MM.1S (cell line): ENCODE data around the gene COL5A1.
"Not testable (repeated sequence)": the region's sequence is repeated elsewhere in the genome, so short reads cannot be mapped to it uniquely, and the experiment has no call there.

Experiments used
- DNase-seq: peaks from one replicate; pipeline ENCODE4 v3.0.0-alpha.2; 2015
- H2AFZ ChIP-seq: fragments of 300-600 bp; sonication (generic); 2 replicates; pipeline ENCODE4 v1.6.0; 2016; ENCODE audit warnings: antibody characterized with exemption, low read length
- H3F3A ChIP-seq: fragments of 300-600 bp; sonication (generic); 2 replicates; pipeline ENCODE4 v1.6.1; 2016; ENCODE audit warnings: mild to moderate bottlenecking, antibody characterized with exemption, low read length, moderate library complexity, mixed read lengths; ENCODE audit not compliant: insufficient read depth
- H3K27ac ChIP-seq: fragments of 300-600 bp; sonication (generic); 2 replicates; pipeline ENCODE4 v1.5.1; 2016; ENCODE audit warnings: mild to moderate bottlenecking, low read length
- H3K27me3 ChIP-seq: fragments of 300-600 bp; sonication (generic); replicated peaks from 2 replicates; pipeline ENCODE4 v1.6.0; 2016; ENCODE audit warnings: low read length; ENCODE audit not compliant: insufficient read depth
- H3K36me3 ChIP-seq: fragments of 300-600 bp; sonication (generic); replicated peaks from 2 replicates; pipeline ENCODE4 v1.6.1; 2016; ENCODE audit warnings: mild to moderate bottlenecking, low read length, mixed read lengths; ENCODE audit not compliant: insufficient read depth
- H3K4me1 ChIP-seq: fragments of 300-600 bp; sonication (generic); 2 replicates; pipeline ENCODE4 v1.6.1; 2016; ENCODE audit warnings: low read length, mixed read lengths
- H3K4me2 ChIP-seq: fragments of 300-600 bp; sonication (generic); 2 replicates; pipeline ENCODE4 v1.6.0; 2016; ENCODE audit warnings: low read depth, low read length
- H3K4me3 ChIP-seq: fragments of 300-600 bp; sonication (generic); 2 replicates; pipeline ENCODE4 v1.5.1; 2016; ENCODE audit warnings: low read length, mixed read lengths
- H3K79me2 ChIP-seq: fragments of 300-600 bp; sonication (generic); 2 replicates; pipeline ENCODE4 v1.6.1; 2016; ENCODE audit warnings: mixed run types, low read length, mixed read lengths
- H3K9ac ChIP-seq: fragments of 300-600 bp; sonication (generic); 2 replicates; pipeline ENCODE4 v1.6.1; 2016; ENCODE audit warnings: low read length, mixed read lengths
- H3K9me2 ChIP-seq: fragments of 300-600 bp; sonication (generic); replicated peaks from 2 replicates; pipeline ENCODE4 v1.6.1; 2016; ENCODE audit warnings: mild to moderate bottlenecking, low read length, mixed read lengths; ENCODE audit not compliant: insufficient read depth
- H3K9me3 ChIP-seq: fragments of 300-600 bp; sonication (generic); replicated peaks from 2 replicates; pipeline ENCODE4 v1.6.1; 2016; ENCODE audit warnings: mild to moderate bottlenecking, low read length, mixed read lengths; ENCODE audit not compliant: insufficient read depth
- H4K20me1 ChIP-seq: fragments of 300-600 bp; sonication (generic); 2 replicates; pipeline ENCODE4 v1.6.1; 2016; ENCODE audit warnings: mild to moderate bottlenecking, low read length, moderate library complexity, mixed read lengths; ENCODE audit not compliant: insufficient read depth
- EZH2 ChIP-seq: fragments of 300-600 bp; sonication (generic); optimal IDR thresholded peaks from 2 replicates; pipeline ENCODE3; 2017; ENCODE audit warnings: low read depth, mild to moderate bottlenecking, antibody characterized with exemption, low read length, mixed read lengths
- EZH2phosphoT487 ChIP-seq: fragments of 300-600 bp; sonication (generic); IDR thresholded peaks from 2 replicates; pipeline ENCODE4 v1.6.1; 2018; ENCODE audit warnings: antibody characterized with exemption, low read length
- TF ChIP-seq, protein P1 (sequence below): fragments of 300-600 bp; sonication (generic); IDR thresholded peaks from 2 replicates; pipeline ENCODE4 v1.5.1; 2016; ENCODE audit warnings: antibody characterized with exemption, low read length, mixed read lengths

The COL5A1 gene

GRCh38 chr9:134701581-134702259, 60.1 kb downstream of the COL5A1 start:
- no peak for DNase-seq
- H3K4me3 ChIP-seq = no peak overlapping the region
- H3K27me3 ChIP-seq = peaks cover 92% of the 10 kb centered on the region
- H3K4me2 ChIP-seq = no peak overlapping the region
- TF ChIP-seq EZH2phosphoT487 (no peak), EZH2 (no peak)
- TF ChIP-seq, protein P1, sequence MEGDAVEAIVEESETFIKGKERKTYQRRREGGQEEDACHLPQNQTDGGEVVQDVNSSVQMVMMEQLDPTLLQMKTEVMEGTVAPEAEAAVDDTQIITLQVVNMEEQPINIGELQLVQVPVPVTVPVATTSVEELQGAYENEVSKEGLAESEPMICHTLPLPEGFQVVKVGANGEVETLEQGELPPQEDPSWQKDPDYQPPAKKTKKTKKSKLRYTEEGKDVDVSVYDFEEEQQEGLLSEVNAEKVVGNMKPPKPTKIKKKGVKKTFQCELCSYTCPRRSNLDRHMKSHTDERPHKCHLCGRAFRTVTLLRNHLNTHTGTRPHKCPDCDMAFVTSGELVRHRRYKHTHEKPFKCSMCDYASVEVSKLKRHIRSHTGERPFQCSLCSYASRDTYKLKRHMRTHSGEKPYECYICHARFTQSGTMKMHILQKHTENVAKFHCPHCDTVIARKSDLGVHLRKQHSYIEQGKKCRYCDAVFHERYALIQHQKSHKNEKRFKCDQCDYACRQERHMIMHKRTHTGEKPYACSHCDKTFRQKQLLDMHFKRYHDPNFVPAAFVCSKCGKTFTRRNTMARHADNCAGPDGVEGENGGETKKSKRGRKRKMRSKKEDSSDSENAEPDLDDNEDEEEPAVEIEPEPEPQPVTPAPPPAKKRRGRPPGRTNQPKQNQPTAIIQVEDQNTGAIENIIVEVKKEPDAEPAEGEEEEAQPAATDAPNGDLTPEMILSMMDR = no peak
- H3K9me3 ChIP-seq = no peaks in the 10 kb centered on the region
- H3K36me3 ChIP-seq = no peaks in the 10 kb centered on the region
- no peaks in the 10 kb centered on the region for H3K4me1 ChIP-seq
- H3K9me2 ChIP-seq = no peaks in the 10 kb centered on the region
- no peak overlapping the region for H3K9ac ChIP-seq
- no peaks in the 10 kb centered on the region for H3K79me2 ChIP-seq
- H4K20me1 ChIP-seq = no peaks in the 10 kb centered on the region
- no peaks in the 10 kb centered on the region for H3F3A ChIP-seq
- H3K27ac ChIP-seq = no peak overlapping the region
- no peak overlapping the region for H2AFZ ChIP-seq

- Histone ChIP-seq H3K9me2 (no peaks in the 10 kb centered on the region), H3K9ac (no peak overlapping the region), H3K9me3 (no peaks in the 10 kb centered on the region), H3K27me3 (peaks cover 93% of the 10 kb centered on the region), H3F3A (no peaks in the 10 kb centered on the region), H3K79me2 (no peaks in the 10 kb centered on the region), H3K36me3 (no peaks in the 10 kb centered on the region), H3K4me3 (no peak overlapping the region), H3K27ac (no peak overlapping the region), H3K4me1 (no peaks in the 10 kb centered on the region), H3K4me2 (no peak overlapping the region), H4K20me1 (no peaks in the 10 kb centered on the region), H2AFZ (no peak overlapping the region)
- TF ChIP-seq EZH2 (no peak), EZH2phosphoT487 (no peak)
- TF ChIP-seq, protein P1 = no peak
- no peak for DNase-seq
Measured at GRCh38 chr9:134702291-134702690, 60.7 kb downstream of the COL5A1 start.

DNA sequence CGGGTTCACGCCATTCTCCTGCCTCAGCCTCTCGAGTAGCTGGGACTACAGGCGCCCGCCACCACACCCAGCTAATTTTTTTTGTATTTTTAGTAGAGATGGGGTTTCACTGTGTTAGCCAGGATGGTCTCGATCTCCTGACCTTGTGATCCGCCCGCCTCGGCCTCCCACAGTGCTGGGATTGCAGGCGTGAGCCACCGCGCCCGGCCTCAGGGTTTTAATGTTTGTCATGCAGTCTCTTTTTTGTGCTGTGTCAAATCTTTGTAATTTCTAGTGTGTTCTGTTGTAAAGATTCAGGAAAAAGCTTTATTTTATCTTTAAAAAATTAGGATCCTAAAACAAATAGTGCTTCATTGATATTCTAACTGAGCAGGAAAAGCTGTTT, 62.1 kb downstream of the COL5A1 start:
- not testable (repeated sequence) for H3K27ac ChIP-seq, H3K79me2 ChIP-seq, DNase-seq, H3K9ac ChIP-seq, H3K4me2 ChIP-seq, H2AFZ ChIP-seq, H3K9me2 ChIP-seq, H3K4me3 ChIP-seq, H3K4me1 ChIP-seq, H3K36me3 ChIP-seq, H3K9me3 ChIP-seq, H3F3A ChIP-seq, H4K20me1 ChIP-seq
- peaks cover 98% of the 10 kb centered on the region for H3K27me3 ChIP-seq

GRCh38 chr9:134704498-134704897, 62.9 kb downstream of the COL5A1 start:
- peaks cover 98% of the 10 kb centered on the region for H3K27me3 ChIP-seq
- no peak overlapping the region for H2AFZ ChIP-seq
- H4K20me1 ChIP-seq = no peaks in the 10 kb centered on the region
- H3K9ac ChIP-seq = no peak overlapping the region
- H3K27ac ChIP-seq = no peak overlapping the region
- no peaks in the 10 kb centered on the region for H3K9me3 ChIP-seq
- TF ChIP-seq EZH2phosphoT487 (no peak), EZH2 (no peak)
- TF ChIP-seq, protein P1 = no peak
- DNase-seq = no peak
- no peaks in the 10 kb centered on the region for H3K4me1 ChIP-seq
- H3K4me2 ChIP-seq = no peak overlapping the region
- no peaks in the 10 kb centered on the region for H3K9me2 ChIP-seq
- H3K79me2 ChIP-seq = no peaks in the 10 kb centered on the region
- no peaks in the 10 kb centered on the region for H3K36me3 ChIP-seq
- H3F3A ChIP-seq = no peaks in the 10 kb centered on the region
- H3K4me3 ChIP-seq = no peak overlapping the region
